Stimulated activated CD4-positive, alpha-beta T cell treated with anti-CD3 and anti-CD28 coated beads, Interleukin-1b, Interleukin-23, amount 100 ng/mL, for 48 hours (primary cell): ENCODE data around the gene LRRC42.

Source experiments
- DNase-seq: peaks from one replicate; pipeline ENCODE4 v3.0.0-alpha.2; 2020

LRRC42 gene

GRCh38 chr1:54009406-54009805 lies 63.3 kb downstream of the LRRC42 start:
- no peak for DNase-seq

GRCh38 chr1:54010415-54011117 lies 64.4 kb downstream of the LRRC42 start:
- no peak for DNase-seq

- no peak for DNase-seq
These were observed 65.3 kb downstream of the LRRC42 start for GRCh38 chr1:54011316-54012007.

GRCh38 chr1:54012008-54012325 lies 65.8 kb downstream of the LRRC42 start:
- DNase-seq: no peak

GRCh38 chr1:54012863-54013262 lies 66.7 kb downstream of the LRRC42 start:
- DNase-seq: no peak

GRCh38 chr1:54013393-54014008 lies 67.4 kb downstream of the LRRC42 start:
- DNase-seq: no peak

GRCh38 chr1:54014009-54014629 lies 68.0 kb downstream of the LRRC42 start:
- no peak for DNase-seq

GRCh38 chr1:54016343-54017282 lies 70.5 kb downstream of the LRRC42 start:
- DNase-seq: no peak
